Osteoblast (primary cell): ENCODE measurements around the gene SINHCAF. TPM values are rescaled to one million over a fixed set of nuclear protein-coding genes. Genes with fewer than 3 reads are reported as not detected.

Source experiments
- DNase-seq: peaks from one replicate; pipeline ENCODE4 v3.0.0; 2011; ENCODE audit warnings: low spot score, mixed read lengths; ENCODE audit not compliant: insufficient read length; ENCODE audit errors: missing footprints
- H2AFZ ChIP-seq: 2 replicates; pipeline ENCODE4 v1.6.0; 2011; ENCODE audit warnings: mild to moderate bottlenecking, low read length
- H3K27ac ChIP-seq: 2 replicates; pipeline ENCODE4 v1.5.1; 2011; ENCODE audit warnings: mild to moderate bottlenecking, low read depth, low read length, moderate library complexity
- H3K27me3 ChIP-seq: 2 replicates; pipeline ENCODE4 v1.6.0; 2012; ENCODE audit warnings: mild to moderate bottlenecking, control low read depth, inconsistent platforms, low read length, moderate library complexity; ENCODE audit not compliant: insufficient read depth
- H3K36me3 ChIP-seq: 2 replicates; pipeline ENCODE4 v1.5.1; 2011; ENCODE audit warnings: mild to moderate bottlenecking, low read length, control low read depth, moderate library complexity; ENCODE audit not compliant: insufficient read depth
- H3K4me1 ChIP-seq: 2 replicates; pipeline ENCODE4 v1.5.1; 2011; ENCODE audit warnings: mild to moderate bottlenecking, low read length, control low read depth, moderate library complexity; ENCODE audit not compliant: insufficient read depth
- H3K4me2 ChIP-seq: 2 replicates; pipeline ENCODE4 v1.6.0; 2011; ENCODE audit warnings: mild to moderate bottlenecking, low read length; ENCODE audit not compliant: insufficient read depth
- H3K4me3 ChIP-seq: fragments of 200-600 bp; sonication (generic); 3 replicates; pipeline ENCODE4 v1.5.1; 2012; ENCODE audit warnings: mild to moderate bottlenecking, low read length, inconsistent platforms; ENCODE audit not compliant: insufficient read depth
- H3K79me2 ChIP-seq: 2 replicates; pipeline ENCODE4 v1.6.0; 2012; ENCODE audit warnings: mild to moderate bottlenecking, low read length, control low read depth, inconsistent platforms; ENCODE audit not compliant: insufficient read depth
- H3K9me3 ChIP-seq: 2 replicates; pipeline ENCODE4 v1.5.1; 2011; ENCODE audit warnings: low read depth, low read length, control low read depth
- H4K20me1 ChIP-seq: 2 replicates; pipeline ENCODE4 v1.6.0; 2012; ENCODE audit warnings: mild to moderate bottlenecking, low read length, control low read depth; ENCODE audit not compliant: insufficient read depth
- total RNA-seq: library from RNA; depleted of rRNA; stranded (reverse); fragments of >200 nt; gene quantifications from 2 replicates; pipeline ENCODE4 v1.2.3, GENCODE V29; 2012
- TF ChIP-seq, protein P1 (sequence below): IDR thresholded peaks from 2 replicates; pipeline ENCODE4 v1.5.1; 2011; ENCODE audit warnings: mild to moderate bottlenecking, low read depth, low read length, moderate library complexity; ENCODE audit errors: extremely low read depth

The SINHCAF gene
- total RNA-seq, 1 donor: 11.2 TPM

DNA sequence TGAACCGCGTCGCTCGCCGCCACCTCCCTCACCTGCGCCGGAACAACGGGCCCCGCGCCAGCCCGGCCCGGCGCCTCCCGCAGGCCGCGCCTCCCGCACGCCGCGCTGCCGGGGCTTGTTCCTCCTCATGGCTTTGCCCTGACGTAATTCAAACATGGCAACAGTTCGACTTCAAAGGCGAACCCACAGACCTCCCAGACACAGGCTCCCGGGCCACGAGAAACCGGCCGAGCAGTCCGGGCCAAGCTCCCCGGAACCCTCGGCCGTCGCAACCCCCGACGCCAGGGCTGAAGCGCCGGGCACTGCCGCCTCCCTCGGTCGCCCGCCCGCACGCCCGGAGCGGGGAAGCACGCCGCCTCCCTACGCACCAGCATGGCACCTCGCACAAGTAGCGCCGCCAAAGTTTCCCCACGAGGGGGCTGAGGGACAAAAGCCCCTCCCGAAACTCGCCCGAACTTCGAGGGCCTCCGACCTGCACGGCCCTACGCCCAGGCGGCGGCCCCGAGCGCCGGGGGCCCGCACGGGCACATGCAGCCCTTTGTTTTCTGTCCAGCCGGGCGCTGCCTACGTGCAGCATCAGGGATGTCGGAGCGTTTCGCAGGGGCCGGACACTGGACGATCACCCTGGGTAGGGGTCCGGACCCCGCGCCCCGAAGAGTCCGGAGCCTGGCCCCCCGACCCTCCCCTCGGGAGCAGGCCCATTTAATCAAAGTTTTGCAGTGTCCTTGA lies 1.7 kb downstream of the SINHCAF start:
- Histone ChIP-seq H3K27ac (peak overlapping the region; percentile 34), H3K4me2 (peak overlapping the region; percentile 100), H3K36me3 (no peaks in the 10 kb centered on the region), H3K79me2 (peaks cover 49% of the 10 kb centered on the region), H3K9me3 (no peaks in the 10 kb centered on the region), H3K4me3 (peak overlapping the region; percentile 92), H4K20me1 (no peaks in the 10 kb centered on the region), H3K4me1 (peaks cover 15% of the 10 kb centered on the region), H2AFZ (peak overlapping the region; percentile 97), H3K27me3 (peaks cover 5% of the 10 kb centered on the region)
- TF ChIP-seq, protein P1, sequence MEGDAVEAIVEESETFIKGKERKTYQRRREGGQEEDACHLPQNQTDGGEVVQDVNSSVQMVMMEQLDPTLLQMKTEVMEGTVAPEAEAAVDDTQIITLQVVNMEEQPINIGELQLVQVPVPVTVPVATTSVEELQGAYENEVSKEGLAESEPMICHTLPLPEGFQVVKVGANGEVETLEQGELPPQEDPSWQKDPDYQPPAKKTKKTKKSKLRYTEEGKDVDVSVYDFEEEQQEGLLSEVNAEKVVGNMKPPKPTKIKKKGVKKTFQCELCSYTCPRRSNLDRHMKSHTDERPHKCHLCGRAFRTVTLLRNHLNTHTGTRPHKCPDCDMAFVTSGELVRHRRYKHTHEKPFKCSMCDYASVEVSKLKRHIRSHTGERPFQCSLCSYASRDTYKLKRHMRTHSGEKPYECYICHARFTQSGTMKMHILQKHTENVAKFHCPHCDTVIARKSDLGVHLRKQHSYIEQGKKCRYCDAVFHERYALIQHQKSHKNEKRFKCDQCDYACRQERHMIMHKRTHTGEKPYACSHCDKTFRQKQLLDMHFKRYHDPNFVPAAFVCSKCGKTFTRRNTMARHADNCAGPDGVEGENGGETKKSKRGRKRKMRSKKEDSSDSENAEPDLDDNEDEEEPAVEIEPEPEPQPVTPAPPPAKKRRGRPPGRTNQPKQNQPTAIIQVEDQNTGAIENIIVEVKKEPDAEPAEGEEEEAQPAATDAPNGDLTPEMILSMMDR: no peak
- DNase-seq: peak; percentile 96

DNA sequence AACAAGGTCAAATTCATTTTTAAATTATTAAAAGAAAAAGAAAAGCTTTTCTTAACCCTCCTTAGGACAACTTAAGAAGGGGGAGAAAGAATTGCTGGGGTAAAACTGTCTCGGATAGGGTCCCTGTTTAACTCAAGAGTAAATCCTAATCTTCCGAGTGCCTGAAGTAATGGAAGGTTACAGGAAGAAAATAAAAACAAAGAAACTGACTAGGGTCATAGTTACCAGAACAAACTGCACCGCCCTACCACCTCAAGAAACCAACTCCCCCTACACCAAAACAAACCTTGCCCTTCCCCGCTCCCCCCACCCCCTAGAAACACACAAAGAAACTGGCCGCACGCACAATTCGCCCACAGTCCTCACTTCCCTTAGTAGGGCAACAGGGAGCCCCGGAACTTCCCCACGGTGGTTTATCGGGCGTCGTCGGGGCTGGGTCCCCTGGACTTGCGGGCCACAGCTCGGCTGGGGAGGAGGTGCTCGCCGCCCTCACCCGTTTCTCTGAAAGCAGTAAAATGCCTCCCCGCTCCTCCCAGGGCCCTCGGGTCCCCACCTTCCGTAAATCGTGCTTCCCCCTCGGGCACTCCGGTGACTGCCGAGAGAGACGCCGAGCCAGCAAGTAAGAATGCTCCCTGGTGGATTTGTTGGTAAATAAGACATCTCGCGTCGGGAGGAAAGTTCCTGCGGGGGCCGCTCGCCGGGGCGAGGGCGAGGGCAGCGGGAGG lies 2.4 kb downstream of the SINHCAF start:
- DNase-seq: peak; percentile 62
- Histone ChIP-seq H3K4me3 (peak overlapping the region; percentile 92), H3K27ac (peak overlapping the region; percentile 34), H3K27me3 (peaks cover 5% of the 10 kb centered on the region), H3K79me2 (peaks cover 56% of the 10 kb centered on the region), H3K36me3 (no peaks in the 10 kb centered on the region), H3K4me1 (peaks cover 15% of the 10 kb centered on the region), H3K4me2 (peak overlapping the region; percentile 100), H4K20me1 (no peaks in the 10 kb centered on the region), H2AFZ (peak overlapping the region; percentile 97), H3K9me3 (no peaks in the 10 kb centered on the region)
- TF ChIP-seq, protein P1: no peak

DNA sequence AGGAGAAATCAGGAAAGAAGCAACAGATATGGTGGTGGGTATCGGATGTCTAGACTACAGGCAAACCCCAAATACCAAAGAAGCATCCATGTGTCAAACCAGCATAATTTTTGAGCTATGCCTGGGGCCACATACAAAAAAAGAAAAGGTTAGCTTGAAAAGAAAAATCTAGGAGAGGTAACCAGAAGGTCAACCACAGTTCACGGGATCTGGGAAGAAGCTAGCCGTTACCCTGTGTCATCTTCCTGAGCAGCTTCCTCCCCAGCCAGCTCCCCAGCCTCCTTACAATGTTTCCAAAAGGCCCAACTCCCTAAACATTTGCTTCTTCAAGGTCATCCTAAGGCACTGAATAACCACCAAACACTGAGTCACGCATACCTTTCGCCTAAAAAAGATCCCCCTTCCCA lies 3.1 kb downstream of the SINHCAF start:
- Histone ChIP-seq H2AFZ (no peak overlapping the region), H3K9me3 (no peaks in the 10 kb centered on the region), H4K20me1 (peaks cover 3% of the 10 kb centered on the region), H3K36me3 (no peaks in the 10 kb centered on the region), H3K79me2 (peaks cover 63% of the 10 kb centered on the region), H3K27ac (no peak overlapping the region), H3K27me3 (peaks cover 5% of the 10 kb centered on the region), H3K4me2 (peak overlapping the region; percentile 100), H3K4me3 (no peak overlapping the region), H3K4me1 (peaks cover 20% of the 10 kb centered on the region)
- no peak for DNase-seq
- TF ChIP-seq, protein P1: no peak

DNA sequence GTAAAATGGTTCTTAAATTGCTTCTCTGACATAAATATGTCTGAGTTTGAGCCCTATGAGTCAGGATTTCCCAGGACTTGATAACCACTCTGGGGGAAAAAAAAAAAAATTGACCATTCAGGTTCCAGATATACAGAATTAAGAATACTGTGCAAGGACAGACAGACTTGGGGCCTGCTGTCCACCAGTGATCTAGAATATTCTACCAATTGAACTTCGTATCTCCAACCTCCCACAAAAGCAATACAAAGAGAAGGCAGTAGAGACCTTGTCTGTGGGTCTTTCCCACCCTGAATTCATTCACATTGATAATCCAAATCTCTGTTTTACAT lies 4.1 kb downstream of the SINHCAF start:
- TF ChIP-seq, protein P1: no peak
- H4K20me1 ChIP-seq: peaks cover 6% of the 10 kb centered on the region
- no peak for DNase-seq
- peaks cover 2% of the 10 kb centered on the region for H3K27me3 ChIP-seq
- H3K9me3 ChIP-seq: no peaks in the 10 kb centered on the region
- peaks cover 22% of the 10 kb centered on the region for H3K4me1 ChIP-seq
- H3K27ac ChIP-seq: no peak overlapping the region
- H3K4me2 ChIP-seq: no peak overlapping the region
- H3K79me2 ChIP-seq: peaks cover 69% of the 10 kb centered on the region
- H3K4me3 ChIP-seq: no peak overlapping the region
- H3K36me3 ChIP-seq: no peaks in the 10 kb centered on the region
- H2AFZ ChIP-seq: no peak overlapping the region
